NOMO-1 treated with dmso at 0.1 percent for 144 hours (cell line): ENCODE data around the gene SLC37A3.
A peak's percentile ranks its signal among the peaks of the same experiment; 100 is the strongest.
"Not testable (repeated sequence)": the region's sequence is repeated elsewhere in the genome, so short reads cannot be mapped to it uniquely, and the experiment has no call there.

ENCODE experiments used
- DNase-seq: peaks from one replicate; lab custom pipeline; 2025; ENCODE audit not compliant: unreplicated experiment; lab: John Stamatoyannopoulos, UW

The SLC37A3 gene

GRCh38 chr7:140349144-140349771 is 49.1 kb downstream of the SLC37A3 start:
- DNase-seq: no peak

GRCh38 chr7:140348161-140348849 is 50.0 kb downstream of the SLC37A3 start:
- DNase-seq: no peak

- DNase-seq: no peak
These were observed 51.1 kb downstream of the SLC37A3 start for GRCh38 chr7:140347218-140347617.

- DNase-seq: no peak
These were observed 52.9 kb downstream of the SLC37A3 start for GRCh38 chr7:140345426-140345825.

GRCh38 chr7:140342727-140343514 is 55.4 kb downstream of the SLC37A3 start:
- DNase-seq: peak; percentile 48

- not testable (repeated sequence) for DNase-seq
These were observed 59.4 kb downstream of the SLC37A3 start for GRCh38 chr7:140338959-140339358.

- DNase-seq: no peak
These were observed 63.8 kb downstream of the SLC37A3 start for GRCh38 chr7:140334341-140335057.

GRCh38 chr7:140333686-140334085 is 64.6 kb downstream of the SLC37A3 start:
- no peak for DNase-seq

GRCh38 chr7:140333223-140333622 is 65.1 kb downstream of the SLC37A3 start:
- DNase-seq: no peak

GRCh38 chr7:140330595-140330994 is 67.7 kb downstream of the SLC37A3 start:
- DNase-seq: no peak

- no peak for DNase-seq
These were observed 68.2 kb downstream of the SLC37A3 start for GRCh38 chr7:140330128-140330527.

GRCh38 chr7:140327261-140327661 is 71.1 kb downstream of the SLC37A3 start:
- DNase-seq: no peak

- DNase-seq: no peak
These were observed 72.0 kb downstream of the SLC37A3 start for GRCh38 chr7:140326116-140326928.

- DNase-seq: no peak
These were observed 72.7 kb downstream of the SLC37A3 start for GRCh38 chr7:140325600-140325999.

- DNase-seq: no peak
These were observed 73.6 kb downstream of the SLC37A3 start for GRCh38 chr7:140324714-140325113.

GRCh38 chr7:140322759-140323158 is 75.6 kb downstream of the SLC37A3 start:
- DNase-seq: no peak

- DNase-seq: not testable (repeated sequence)
These were observed 78.3 kb downstream of the SLC37A3 start for GRCh38 chr7:140320078-140320477.

- no peak for DNase-seq
These were observed 80.3 kb downstream of the SLC37A3 start for GRCh38 chr7:140317999-140318398.

GRCh38 chr7:140317597-140317996 is 80.7 kb downstream of the SLC37A3 start:
- DNase-seq: no peak

GRCh38 chr7:140316165-140316661 is 82.1 kb downstream of the SLC37A3 start:
- no peak for DNase-seq
